ENCODE results near the gene IRF5.

Gene IRF5

DNA sequence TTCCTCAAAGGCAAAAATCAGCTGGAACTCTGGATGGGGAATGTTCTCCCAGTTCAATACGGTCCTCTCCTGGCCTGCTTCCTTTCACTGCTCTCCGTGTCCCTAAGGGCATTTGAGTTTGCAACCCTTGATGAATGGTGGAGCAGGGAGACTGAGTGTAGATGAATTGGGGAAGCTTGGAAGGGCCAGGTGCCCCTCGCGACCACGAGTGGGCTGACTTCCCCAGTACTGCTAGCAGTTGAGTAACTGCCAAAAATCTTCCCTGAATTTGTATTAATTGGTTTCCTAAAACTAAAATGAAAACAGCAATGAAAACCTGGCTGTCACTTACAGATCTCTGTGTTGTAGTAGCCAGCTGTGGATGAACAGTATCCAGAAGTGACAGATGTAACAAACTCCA, 13.6 kb downstream of the IRF5 start:
- Histone ChIP-seq H3K27ac (ENCODE audit: low read depth, low read length) (no peak overlapping the region), H3K4me3 (ENCODE audit: low read length) (no peak overlapping the region), H4K20me1 (ENCODE audit: control insufficient read depth, insufficient read depth, low read depth, low read length) (no peaks in the 10 kb centered on the region), H3K36me3 (ENCODE audit: control insufficient read depth, low read length) (peaks cover 55% of the 10 kb centered on the region), H3K9me2 (replicated peaks; ENCODE audit: control insufficient read depth, low read length) (no peaks in the 10 kb centered on the region), H3K79me2 (ENCODE audit: control insufficient read depth, low read length) (no peaks in the 10 kb centered on the region), H3K4me1 (ENCODE audit: control insufficient read depth, low read length) (peaks cover 14% of the 10 kb centered on the region), H3K9me3 (ENCODE audit: control insufficient read depth, insufficient read depth, low read length) (no peaks in the 10 kb centered on the region), H3K4me2 (ENCODE audit: low read length) (no peak overlapping the region), H3K27me3 (ENCODE audit: control insufficient read depth, low read length) (no peaks in the 10 kb centered on the region), H3F3A (ENCODE audit: control insufficient read depth, insufficient read depth) (0 out of 2 replicates have a peak, but pooled peaks cover 7% of the 10 kb centered on the region)
- TF ChIP-seq CTCF (IDR thresholded peaks at IDR 0.05; ENCODE audit: low read depth, low read length, poor library complexity, severe bottlenecking) (no peak), EZH2phosphoT487 (IDR thresholded peaks at IDR 0.05; ENCODE audit: borderline replicate concordance, low read length) (no peak)

- Histone ChIP-seq H3K27me3 (ENCODE audit: control insufficient read depth, low read length) (no peaks in the 10 kb centered on the region), H3F3A (ENCODE audit: control insufficient read depth, insufficient read depth) (0 out of 2 replicates have a peak, but pooled peaks cover 7% of the 10 kb centered on the region), H3K9me2 (replicated peaks; ENCODE audit: control insufficient read depth, low read length) (no peaks in the 10 kb centered on the region), H4K20me1 (ENCODE audit: control insufficient read depth, insufficient read depth, low read depth, low read length) (no peaks in the 10 kb centered on the region), H3K79me2 (ENCODE audit: control insufficient read depth, low read length) (no peaks in the 10 kb centered on the region), H3K4me3 (ENCODE audit: low read length) (no peak overlapping the region), H3K9me3 (ENCODE audit: control insufficient read depth, insufficient read depth, low read length) (no peaks in the 10 kb centered on the region), H3K4me1 (ENCODE audit: control insufficient read depth, low read length) (peaks cover 14% of the 10 kb centered on the region), H3K27ac (ENCODE audit: low read depth, low read length) (no peak overlapping the region), H3K36me3 (ENCODE audit: control insufficient read depth, low read length) (peaks cover 73% of the 10 kb centered on the region), H3K4me2 (ENCODE audit: low read length) (no peak overlapping the region)
- no peak for TF ChIP-seq EZH2phosphoT487 (IDR thresholded peaks at IDR 0.05; ENCODE audit: borderline replicate concordance, low read length)
- no peak for TF ChIP-seq CTCF (IDR thresholded peaks at IDR 0.05; ENCODE audit: low read depth, low read length, poor library complexity, severe bottlenecking)
Measured at GRCh38 chr7:128954150-128954549, 16.4 kb downstream of the IRF5 start.

GRCh38 chr7:128954830-128955802, 17.4 kb downstream of the IRF5 start:
- Histone ChIP-seq H3F3A (ENCODE audit: control insufficient read depth, insufficient read depth) (0 out of 2 replicates have a peak, but pooled peaks cover 7% of the 10 kb centered on the region), H3K4me3 (ENCODE audit: low read length) (no peak overlapping the region), H3K79me2 (ENCODE audit: control insufficient read depth, low read length) (no peaks in the 10 kb centered on the region), H3K27ac (ENCODE audit: low read depth, low read length) (no peak overlapping the region), H3K4me1 (ENCODE audit: control insufficient read depth, low read length) (peaks cover 14% of the 10 kb centered on the region), H3K4me2 (ENCODE audit: low read length) (no peak overlapping the region), H3K9me2 (replicated peaks; ENCODE audit: control insufficient read depth, low read length) (no peaks in the 10 kb centered on the region), H3K9me3 (ENCODE audit: control insufficient read depth, insufficient read depth, low read length) (no peaks in the 10 kb centered on the region), H4K20me1 (ENCODE audit: control insufficient read depth, insufficient read depth, low read depth, low read length) (no peaks in the 10 kb centered on the region), H3K27me3 (ENCODE audit: control insufficient read depth, low read length) (no peaks in the 10 kb centered on the region), H3K36me3 (ENCODE audit: control insufficient read depth, low read length) (peaks cover 82% of the 10 kb centered on the region)
- TF ChIP-seq CTCF (IDR thresholded peaks at IDR 0.05; ENCODE audit: low read depth, low read length, poor library complexity, severe bottlenecking) (no peak), EZH2phosphoT487 (IDR thresholded peaks at IDR 0.05; ENCODE audit: borderline replicate concordance, low read length) (no peak)
